ENCODE data around the gene SLC19A2.

SLC19A2 gene

DNA sequence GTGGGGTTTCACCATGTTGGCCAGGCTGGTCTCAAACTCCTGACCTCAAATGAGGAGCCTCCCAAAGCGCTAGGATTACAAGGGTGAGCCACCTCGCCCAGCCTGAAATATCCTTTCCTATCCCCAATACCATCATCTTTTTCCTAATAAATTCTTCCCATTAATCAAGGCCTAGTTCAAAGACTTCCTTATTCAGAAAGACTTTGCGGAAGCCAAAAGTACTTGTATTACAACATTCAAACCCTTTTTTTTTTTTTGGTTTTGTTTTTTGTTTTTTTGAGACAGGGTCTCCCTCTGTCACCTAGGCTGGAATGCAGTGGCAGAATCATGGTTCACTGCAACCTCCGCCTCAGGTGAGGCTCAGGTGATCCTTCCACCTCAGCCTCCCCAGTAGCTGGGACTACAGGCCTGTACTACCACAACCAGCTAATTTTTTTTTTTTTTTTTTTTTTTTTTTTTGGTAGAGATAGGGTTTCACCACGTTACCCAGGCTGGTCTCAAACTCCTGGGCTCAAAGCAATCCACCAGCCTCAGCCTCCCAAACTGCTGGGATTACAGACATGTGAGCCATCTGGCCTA lies 7.6 kb downstream of the SLC19A2 start:
- Histone ChIP-seq H3K9me3 (ENCODE audit: control insufficient read depth, low read length) (no peaks in the 10 kb centered on the region), H3K27me3 (replicated peaks; ENCODE audit: control insufficient read depth, insufficient read depth, low read length, poor library complexity, severe bottlenecking) (no peaks in the 10 kb centered on the region), H3K27ac (ENCODE audit: insufficient read depth, low read length, poor library complexity, severe bottlenecking) (no peak overlapping the region), H3K4me3 (ENCODE audit: insufficient read depth, low read depth, low read length, poor library complexity, severe bottlenecking) (no peak overlapping the region), H3K36me3 (ENCODE audit: control insufficient read depth, insufficient read depth, low read length) (peaks cover 4% of the 10 kb centered on the region), H3K4me1 (ENCODE audit: control insufficient read depth, insufficient read depth, low read length, poor library complexity, severe bottlenecking) (no peaks in the 10 kb centered on the region)
- DNase-seq, result no peak

DNA sequence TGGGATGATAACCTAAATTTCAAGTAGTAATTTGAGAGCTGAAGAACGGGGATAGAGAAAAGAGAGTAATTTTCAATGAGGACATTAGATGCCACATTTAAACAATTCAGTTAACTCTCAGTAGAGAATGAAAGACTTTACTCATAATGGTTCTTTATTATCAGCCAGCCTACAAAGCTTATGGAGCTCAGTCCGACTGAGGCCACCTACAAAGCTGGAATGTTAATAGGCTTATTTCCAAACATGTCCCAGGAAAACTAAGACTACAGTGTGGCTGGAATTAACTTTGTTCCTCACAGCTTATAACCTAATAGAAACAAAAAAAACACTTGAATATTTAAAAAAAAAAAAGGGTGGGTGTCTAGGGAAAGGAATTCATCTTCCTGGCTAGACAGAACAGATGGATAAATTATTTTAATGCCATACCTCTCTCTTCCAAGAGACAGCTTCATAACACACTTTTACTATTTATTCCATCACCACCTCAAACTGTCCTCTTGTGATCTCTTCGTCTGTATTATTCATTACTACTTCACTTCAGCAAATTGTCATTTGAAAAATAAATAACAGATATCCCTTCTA lies 9.8 kb downstream of the SLC19A2 start:
- H3K4me1 ChIP-seq (ENCODE audit: control insufficient read depth, insufficient read depth, low read length, poor library complexity, severe bottlenecking), result no peaks in the 10 kb centered on the region
- H3K27me3 ChIP-seq (replicated peaks; ENCODE audit: control insufficient read depth, insufficient read depth, low read length, poor library complexity, severe bottlenecking), result no peaks in the 10 kb centered on the region
- H3K9me3 ChIP-seq (ENCODE audit: control insufficient read depth, low read length), result no peaks in the 10 kb centered on the region
- H3K27ac ChIP-seq (ENCODE audit: insufficient read depth, low read length, poor library complexity, severe bottlenecking), result no peak overlapping the region
- H3K36me3 ChIP-seq (ENCODE audit: control insufficient read depth, insufficient read depth, low read length), result peaks cover 4% of the 10 kb centered on the region
- DNase-seq, result no peak
- no peak overlapping the region for H3K4me3 ChIP-seq (ENCODE audit: insufficient read depth, low read depth, low read length, poor library complexity, severe bottlenecking)

DNA sequence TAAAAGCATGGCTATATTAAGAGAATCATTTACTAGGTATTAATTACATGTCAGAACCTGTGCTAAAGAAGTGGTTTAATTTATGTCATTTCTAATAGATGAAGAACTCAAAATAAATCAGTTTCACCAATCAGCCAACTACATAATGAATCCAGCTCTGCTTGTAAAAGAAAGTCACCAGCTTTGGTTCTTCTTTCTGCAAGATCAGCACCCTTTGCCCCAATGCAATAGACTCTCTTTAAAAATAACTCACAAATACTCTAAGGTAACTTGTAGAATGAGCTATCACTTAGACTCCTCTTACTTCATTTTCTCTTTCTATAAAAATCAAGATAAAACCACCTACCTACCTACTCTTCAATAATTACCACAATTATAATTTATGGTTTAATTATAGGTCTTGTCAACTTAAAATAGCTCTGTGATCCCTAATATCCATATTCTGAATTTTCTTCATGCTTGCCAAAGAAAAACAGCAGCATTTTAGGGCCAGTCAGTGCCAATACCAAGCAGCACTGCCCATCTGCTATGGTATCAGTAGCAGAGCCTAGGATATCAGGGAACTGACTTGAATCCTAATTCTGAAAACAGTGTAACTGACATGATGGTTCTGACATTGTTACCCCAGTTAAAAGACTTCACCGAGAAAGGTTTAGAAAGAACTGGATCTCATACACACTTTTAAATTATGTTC lies 11.3 kb downstream of the SLC19A2 start:
- H3K4me3 ChIP-seq (ENCODE audit: insufficient read depth, low read depth, low read length, poor library complexity, severe bottlenecking), result no peak overlapping the region
- DNase-seq, result no peak
- H3K36me3 ChIP-seq (ENCODE audit: control insufficient read depth, insufficient read depth, low read length), result peaks cover 4% of the 10 kb centered on the region
- no peaks in the 10 kb centered on the region for H3K27me3 ChIP-seq (replicated peaks; ENCODE audit: control insufficient read depth, insufficient read depth, low read length, poor library complexity, severe bottlenecking)
- no peaks in the 10 kb centered on the region for H3K4me1 ChIP-seq (ENCODE audit: control insufficient read depth, insufficient read depth, low read length, poor library complexity, severe bottlenecking)
- H3K9me3 ChIP-seq (ENCODE audit: control insufficient read depth, low read length), result no peaks in the 10 kb centered on the region
- no peak overlapping the region for H3K27ac ChIP-seq (ENCODE audit: insufficient read depth, low read length, poor library complexity, severe bottlenecking)

GRCh38 chr1:169473347-169473746 lies 12.4 kb downstream of the SLC19A2 start:
- no peak for DNase-seq
- H3K27me3 ChIP-seq (replicated peaks; ENCODE audit: control insufficient read depth, insufficient read depth, low read length, poor library complexity, severe bottlenecking), result no peaks in the 10 kb centered on the region
- no peak overlapping the region for H3K4me3 ChIP-seq (ENCODE audit: insufficient read depth, low read depth, low read length, poor library complexity, severe bottlenecking)
- no peaks in the 10 kb centered on the region for H3K9me3 ChIP-seq (ENCODE audit: control insufficient read depth, low read length)
- no peaks in the 10 kb centered on the region for H3K4me1 ChIP-seq (ENCODE audit: control insufficient read depth, insufficient read depth, low read length, poor library complexity, severe bottlenecking)
- peaks cover 4% of the 10 kb centered on the region for H3K36me3 ChIP-seq (ENCODE audit: control insufficient read depth, insufficient read depth, low read length)
- H3K27ac ChIP-seq (ENCODE audit: insufficient read depth, low read length, poor library complexity, severe bottlenecking), result no peak overlapping the region

DNA sequence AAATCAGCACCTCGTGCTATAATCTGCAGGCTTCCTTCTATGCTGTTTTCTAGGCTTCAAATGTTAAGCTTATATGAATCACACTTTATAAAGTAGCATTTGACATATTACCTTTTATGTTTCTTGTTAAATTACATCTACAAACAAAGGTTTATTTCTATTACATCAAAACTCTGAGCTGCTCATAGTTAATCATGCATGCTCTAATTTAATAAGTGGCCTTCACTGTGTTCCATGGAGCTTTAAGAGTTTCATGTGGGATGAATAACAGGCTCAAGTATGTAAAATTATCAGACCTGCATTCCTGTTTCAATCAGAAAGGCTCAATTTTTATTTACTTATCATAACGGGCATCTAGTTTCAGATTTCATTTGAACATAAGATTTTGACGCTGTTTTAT lies 13.0 kb downstream of the SLC19A2 start:
- DNase-seq, result no peak
- H3K9me3 ChIP-seq (ENCODE audit: control insufficient read depth, low read length), result no peaks in the 10 kb centered on the region
- H3K27ac ChIP-seq (ENCODE audit: insufficient read depth, low read length, poor library complexity, severe bottlenecking), result no peak overlapping the region
- H3K4me1 ChIP-seq (ENCODE audit: control insufficient read depth, insufficient read depth, low read length, poor library complexity, severe bottlenecking), result no peaks in the 10 kb centered on the region
- H3K27me3 ChIP-seq (replicated peaks; ENCODE audit: control insufficient read depth, insufficient read depth, low read length, poor library complexity, severe bottlenecking), result no peaks in the 10 kb centered on the region
- H3K4me3 ChIP-seq (ENCODE audit: insufficient read depth, low read depth, low read length, poor library complexity, severe bottlenecking), result no peak overlapping the region
- H3K36me3 ChIP-seq (ENCODE audit: control insufficient read depth, insufficient read depth, low read length), result peaks cover 4% of the 10 kb centered on the region

GRCh38 chr1:169468982-169469381 lies 16.8 kb downstream of the SLC19A2 start:
- Histone ChIP-seq H3K27me3 (replicated peaks; ENCODE audit: control insufficient read depth, insufficient read depth, low read length, poor library complexity, severe bottlenecking) (no peaks in the 10 kb centered on the region), H3K27ac (ENCODE audit: insufficient read depth, low read length, poor library complexity, severe bottlenecking) (no peak overlapping the region), H3K36me3 (ENCODE audit: control insufficient read depth, insufficient read depth, low read length) (no peaks in the 10 kb centered on the region), H3K4me3 (ENCODE audit: insufficient read depth, low read depth, low read length, poor library complexity, severe bottlenecking) (no peak overlapping the region), H3K9me3 (ENCODE audit: control insufficient read depth, low read length) (no peaks in the 10 kb centered on the region), H3K4me1 (ENCODE audit: control insufficient read depth, insufficient read depth, low read length, poor library complexity, severe bottlenecking) (no peaks in the 10 kb centered on the region)
- no peak for DNase-seq

DNA sequence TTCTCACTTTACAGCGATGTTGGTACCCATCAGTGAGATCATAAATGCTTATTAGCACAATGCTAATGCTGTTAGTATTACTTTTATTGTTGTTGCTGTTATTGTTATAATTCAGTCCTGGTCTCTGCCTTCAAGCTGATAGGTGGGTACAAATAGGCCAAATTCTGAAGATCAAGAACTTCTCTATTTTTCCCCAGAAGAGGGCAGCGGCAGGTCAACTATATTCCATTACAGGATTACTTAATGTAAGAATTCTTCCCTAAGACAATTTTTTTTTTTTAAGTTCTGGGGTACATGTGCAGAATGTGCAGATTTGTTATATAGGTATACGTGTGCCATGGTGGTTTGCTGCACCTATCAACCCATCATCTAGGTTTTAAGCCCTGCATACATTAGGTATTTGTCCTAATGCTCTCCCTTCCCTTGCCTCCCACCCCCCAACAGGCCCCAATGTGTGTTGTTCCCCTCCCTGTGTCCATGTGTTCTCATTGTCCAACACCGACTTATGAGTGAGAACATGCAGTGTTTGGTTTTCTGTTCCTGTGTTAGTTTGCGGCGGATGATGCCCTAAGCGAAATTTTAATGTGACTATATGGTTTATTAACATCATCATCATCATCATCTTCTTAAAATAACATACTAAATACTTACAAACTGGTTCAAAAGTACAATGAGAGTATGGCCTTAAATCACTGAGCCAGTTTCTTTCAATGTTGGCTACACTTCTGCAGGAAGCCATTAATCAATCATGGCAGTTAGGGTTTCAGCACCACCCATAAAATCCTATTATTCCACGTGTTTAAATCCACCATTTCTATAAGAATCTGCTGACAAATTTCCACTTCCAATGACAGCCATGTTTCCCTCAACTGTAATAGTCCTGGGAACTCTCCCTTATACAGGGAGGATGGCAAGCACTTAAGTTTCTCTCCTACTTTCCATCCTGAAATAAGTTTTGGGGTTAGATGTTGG lies 19.2 kb downstream of the SLC19A2 start:
- Histone ChIP-seq H3K36me3 (ENCODE audit: control insufficient read depth, insufficient read depth, low read length) (no peaks in the 10 kb centered on the region), H3K4me1 (ENCODE audit: control insufficient read depth, insufficient read depth, low read length, poor library complexity, severe bottlenecking) (no peaks in the 10 kb centered on the region), H3K27ac (ENCODE audit: insufficient read depth, low read length, poor library complexity, severe bottlenecking) (no peak overlapping the region), H3K27me3 (replicated peaks; ENCODE audit: control insufficient read depth, insufficient read depth, low read length, poor library complexity, severe bottlenecking) (no peaks in the 10 kb centered on the region), H3K9me3 (ENCODE audit: control insufficient read depth, low read length) (no peaks in the 10 kb centered on the region), H3K4me3 (ENCODE audit: insufficient read depth, low read depth, low read length, poor library complexity, severe bottlenecking) (no peak overlapping the region)
- no peak for DNase-seq

GRCh38 chr1:169465281-169465680 lies 20.5 kb downstream of the SLC19A2 start:
- Histone ChIP-seq H3K4me1 (ENCODE audit: control insufficient read depth, insufficient read depth, low read length, poor library complexity, severe bottlenecking) (peaks cover 4% of the 10 kb centered on the region), H3K9me3 (ENCODE audit: control insufficient read depth, low read length) (no peaks in the 10 kb centered on the region), H3K36me3 (ENCODE audit: control insufficient read depth, insufficient read depth, low read length) (no peaks in the 10 kb centered on the region), H3K27ac (ENCODE audit: insufficient read depth, low read length, poor library complexity, severe bottlenecking) (no peak overlapping the region), H3K27me3 (replicated peaks; ENCODE audit: control insufficient read depth, insufficient read depth, low read length, poor library complexity, severe bottlenecking) (no peaks in the 10 kb centered on the region), H3K4me3 (ENCODE audit: insufficient read depth, low read depth, low read length, poor library complexity, severe bottlenecking) (no peak overlapping the region)
- no peak for DNase-seq

GRCh38 chr1:169462385-169462784 lies 23.4 kb downstream of the SLC19A2 start:
- Histone ChIP-seq H3K9me3 (ENCODE audit: control insufficient read depth, low read length) (no peaks in the 10 kb centered on the region), H3K4me1 (ENCODE audit: control insufficient read depth, insufficient read depth, low read length, poor library complexity, severe bottlenecking) (peaks cover 5% of the 10 kb centered on the region), H3K4me3 (ENCODE audit: insufficient read depth, low read depth, low read length, poor library complexity, severe bottlenecking) (no peak overlapping the region), H3K27ac (ENCODE audit: insufficient read depth, low read length, poor library complexity, severe bottlenecking) (no peak overlapping the region), H3K36me3 (ENCODE audit: control insufficient read depth, insufficient read depth, low read length) (no peaks in the 10 kb centered on the region), H3K27me3 (replicated peaks; ENCODE audit: control insufficient read depth, insufficient read depth, low read length, poor library complexity, severe bottlenecking) (no peaks in the 10 kb centered on the region)
- DNase-seq, result no peak

Data from effector memory CD4-positive, alpha-beta T cell (primary cell).